Measurements from ENCODE around the gene GLB1L. TPM values are rescaled to one million over a fixed set of nuclear protein-coding genes. Genes with fewer than 3 reads are reported as not detected.

GLB1L gene
- total RNA-seq, 6 donors from 2014 or later: 4.1 to 19.5 (median 11.9) TPM

GRCh38 chr2:219291910-219292490, 46.8 kb upstream of the GLB1L start:
- no peak for ATAC-seq (ENCODE audit: low FRiP score in 2 of 2)
- no peak for DNase-seq
- Histone ChIP-seq H3K27ac (no peak overlapping the region), H3K4me3 (no peak overlapping the region), H3K36me3 (peaks cover 0 to under 1% (median 0%) of the 10 kb centered on the region in 4 donors), H3K9me3 (no peaks in the 10 kb centered on the region), H3K27me3 (no peaks in the 10 kb centered on the region), H3K4me1 (peaks cover 5 to 13% (median 10%) of the 10 kb centered on the region in 4 donors)
- TF ChIP-seq EP300 (IDR thresholded peaks at IDR 0.05): no peak
- no peak for TF ChIP-seq CTCF (IDR thresholded peaks at IDR 0.05)
- TF ChIP-seq POLR2A (IDR thresholded peaks at IDR 0.05): no peak
- no peak for TF ChIP-seq POLR2AphosphoS5 (IDR thresholded peaks at IDR 0.05)
- 69 to 84% methylated on average over 4 of the region's 4 CpGs for WGBS, 2 donors

- H3K36me3 ChIP-seq: peaks cover 0 to 5% (median 2%) of the 10 kb centered on the region in 4 donors
- H3K4me1 ChIP-seq: peaks cover 5 to 13% (median 10%) of the 10 kb centered on the region in 4 donors
- ATAC-seq (ENCODE audit: low FRiP score in 2 of 2) (no peak), DNase-seq (no peak)
- no peak overlapping the region for H3K4me3 ChIP-seq
- H3K27me3 ChIP-seq: no peaks in the 10 kb centered on the region
- no peak overlapping the region for H3K27ac ChIP-seq
- TF ChIP-seq CTCF (IDR thresholded peaks at IDR 0.05) (no peak), POLR2AphosphoS5 (IDR thresholded peaks at IDR 0.05) (no peak), EP300 (IDR thresholded peaks at IDR 0.05) (no peak), POLR2A (IDR thresholded peaks at IDR 0.05) (no peak)
- WGBS, 2 donors: 81 to 87% methylated on average over 7 of the region's 7 CpGs
- H3K9me3 ChIP-seq: no peaks in the 10 kb centered on the region
Observed at GRCh38 chr2:219291394-219291793, 46.1 kb upstream of the GLB1L start.

- Histone ChIP-seq H3K36me3 (peaks cover 0 to 13% (median 7%) of the 10 kb centered on the region in 4 donors), H3K27ac (no peak overlapping the region), H3K4me3 (no peak overlapping the region), H3K4me1 (peaks cover 5 to 13% (median 10%) of the 10 kb centered on the region in 4 donors), H3K9me3 (no peaks in the 10 kb centered on the region), H3K27me3 (no peaks in the 10 kb centered on the region)
- WGBS, 2 donors: 84 to 87% methylated on average over 15 to 16 of the region's 16 CpGs
- TF ChIP-seq EP300 (IDR thresholded peaks at IDR 0.05): no peak
- no peak for TF ChIP-seq POLR2AphosphoS5 (IDR thresholded peaks at IDR 0.05)
- TF ChIP-seq POLR2A (IDR thresholded peaks at IDR 0.05): no peak
- no peak for TF ChIP-seq CTCF (IDR thresholded peaks at IDR 0.05)
- DNase-seq: peak in 1 of 2 donors; percentile 51
- ATAC-seq (ENCODE audit: low FRiP score in 2 of 2): no peak
Observed at GRCh38 chr2:219290381-219291171, 45.3 kb upstream of the GLB1L start.

- H3K27me3 ChIP-seq: no peaks in the 10 kb centered on the region
- H3K27ac ChIP-seq: no peak overlapping the region
- H3K4me3 ChIP-seq: no peak overlapping the region
- peaks cover 0 to 9% (median 4%) of the 10 kb centered on the region in 4 donors for H3K4me1 ChIP-seq
- H3K36me3 ChIP-seq: peaks cover 1 to 22% (median 15%) of the 10 kb centered on the region in 4 donors
- DNase-seq (peak in 1 of 2 donors; percentile 91), ATAC-seq (ENCODE audit: low FRiP score in 2 of 2) (peak; percentile 15 to 83)
- 36% methylated on average over 11 to 16 of the region's 16 CpGs for WGBS, 2 donors
- TF ChIP-seq POLR2AphosphoS5 (IDR thresholded peaks at IDR 0.05) (no peak), POLR2A (IDR thresholded peaks at IDR 0.05) (no peak), EP300 (IDR thresholded peaks at IDR 0.05) (no peak), CTCF (IDR thresholded peaks at IDR 0.05) (no peak)
- no peaks in the 10 kb centered on the region for H3K9me3 ChIP-seq
Observed at GRCh38 chr2:219289537-219290361, 44.5 kb upstream of the GLB1L start.
